Measurements from ENCODE around the gene YWHAG. TPM values are rescaled to one million over a fixed set of nuclear protein-coding genes. Genes with fewer than 3 reads are reported as not detected.

YWHAG gene
- total and polyA plus RNA-seq, 2 of the 13 experiments (the other 11 are each of a cell fraction or from before 2014, with no cell fraction given), result 36.9 to 67.5 TPM

DNA sequence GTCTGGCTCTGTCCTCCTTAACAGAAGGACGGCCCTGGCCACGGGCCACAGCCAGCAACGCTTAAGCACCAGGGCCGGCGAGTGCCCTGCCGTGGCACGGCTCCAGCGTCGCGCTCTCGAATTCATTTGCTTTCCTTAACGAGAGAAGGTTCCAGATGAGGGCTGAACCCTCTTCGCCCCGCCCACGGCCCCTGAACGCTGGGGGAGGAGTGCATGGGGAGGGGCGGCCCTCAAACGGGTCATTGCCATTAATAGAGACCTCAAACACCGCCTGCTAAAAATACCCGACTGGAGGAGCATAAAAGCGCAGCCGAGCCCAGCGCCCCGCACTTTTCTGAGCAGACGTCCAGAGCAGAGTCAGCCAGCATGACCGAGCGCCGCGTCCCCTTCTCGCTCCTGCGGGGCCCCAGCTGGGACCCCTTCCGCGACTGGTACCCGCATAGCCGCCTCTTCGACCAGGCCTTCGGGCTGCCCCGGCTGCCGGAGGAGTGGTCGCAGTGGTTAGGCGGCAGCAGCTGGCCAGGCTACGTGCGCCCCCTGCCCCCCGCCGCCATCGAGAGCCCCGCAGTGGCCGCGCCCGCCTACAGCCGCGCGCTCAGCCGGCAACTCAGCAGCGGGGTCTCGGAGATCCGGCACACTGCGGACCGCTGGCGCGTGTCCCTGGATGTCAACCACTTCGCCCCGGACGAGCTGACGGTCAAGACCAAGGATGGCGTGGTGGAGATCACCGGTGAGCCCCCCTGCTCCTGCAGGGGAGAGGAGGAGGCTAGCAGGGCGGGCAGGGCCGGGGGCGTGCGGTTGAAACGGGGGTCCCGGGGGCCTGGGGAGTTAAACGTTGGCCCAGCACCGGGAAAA is 56.2 kb downstream of the YWHAG start, which contains the start of gene HSPB1 (continued):
- TF ChIP-seq ZNF124 (CRISPR knock-in tag; IDR thresholded peaks at IDR 0.05) (0 out of 2 replicates have a peak, but pooled peaks have one; percentile 14), ZNF75D (CRISPR knock-in tag; IDR thresholded peaks at IDR 0.05; ENCODE audit: borderline replicate concordance) (no peak), SP4 (CRISPR knock-in tag; IDR thresholded peaks at IDR 0.05) (no peak), MED13 (CRISPR knock-in tag; IDR thresholded peaks at IDR 0.05) (peak; percentile 35; the same call in 1 of the 2 replicates), NFKB2 (CRISPR knock-in tag; IDR thresholded peaks at IDR 0.05; ENCODE audit: borderline replicate concordance) (peak; percentile 90; the same call in 1 of the 2 replicates), RARA (CRISPR knock-in tag; IDR thresholded peaks at IDR 0.05) (peak; percentile 45), SNAPC2 (CRISPR knock-in tag; IDR thresholded peaks at IDR 0.05) (0 out of 2 replicates have a peak, but pooled peaks have one; percentile 34), TARDBP (CRISPR knock-in tag; IDR thresholded peaks at IDR 0.05) (0 out of 2 replicates have a peak, but pooled peaks have one; percentile 51), ZNF253 (CRISPR knock-in tag; IDR thresholded peaks at IDR 0.05; ENCODE audit: borderline replicate concordance) (0 out of 2 replicates have a peak, but pooled peaks have one; percentile 19), ZBTB49 (CRISPR knock-in tag; IDR thresholded peaks at IDR 0.05; ENCODE audit: borderline replicate concordance) (no peak), SMAD1 (CRISPR knock-in tag; IDR thresholded peaks at IDR 0.05; ENCODE audit: borderline replicate concordance, low read depth) (no peak)
- TF ChIP-seq, protein P1, sequence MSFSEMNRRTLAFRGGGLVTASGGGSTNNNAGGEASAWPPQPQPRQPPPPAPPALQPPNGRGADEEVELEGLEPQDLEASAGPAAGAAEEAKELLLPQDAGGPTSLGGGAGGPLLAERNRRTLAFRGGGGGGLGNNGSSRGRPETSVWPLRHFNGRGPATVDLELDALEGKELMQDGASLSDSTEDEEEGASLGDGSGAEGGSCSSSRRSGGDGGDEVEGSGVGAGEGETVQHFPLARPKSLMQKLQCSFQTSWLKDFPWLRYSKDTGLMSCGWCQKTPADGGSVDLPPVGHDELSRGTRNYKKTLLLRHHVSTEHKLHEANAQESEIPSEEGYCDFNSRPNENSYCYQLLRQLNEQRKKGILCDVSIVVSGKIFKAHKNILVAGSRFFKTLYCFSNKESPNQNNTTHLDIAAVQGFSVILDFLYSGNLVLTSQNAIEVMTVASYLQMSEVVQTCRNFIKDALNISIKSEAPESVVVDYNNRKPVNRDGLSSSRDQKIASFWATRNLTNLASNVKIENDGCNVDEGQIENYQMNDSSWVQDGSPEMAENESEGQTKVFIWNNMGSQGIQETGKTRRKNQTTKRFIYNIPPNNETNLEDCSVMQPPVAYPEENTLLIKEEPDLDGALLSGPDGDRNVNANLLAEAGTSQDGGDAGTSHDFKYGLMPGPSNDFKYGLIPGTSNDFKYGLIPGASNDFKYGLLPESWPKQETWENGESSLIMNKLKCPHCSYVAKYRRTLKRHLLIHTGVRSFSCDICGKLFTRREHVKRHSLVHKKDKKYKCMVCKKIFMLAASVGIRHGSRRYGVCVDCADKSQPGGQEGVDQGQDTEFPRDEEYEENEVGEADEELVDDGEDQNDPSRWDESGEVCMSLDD (CRISPR knock-in tag; IDR thresholded peaks at IDR 0.05; ENCODE audit: borderline replicate concordance), result peak; percentile 20; the same call in 1 of the 2 replicates
- TF ChIP-seq, protein P2, sequence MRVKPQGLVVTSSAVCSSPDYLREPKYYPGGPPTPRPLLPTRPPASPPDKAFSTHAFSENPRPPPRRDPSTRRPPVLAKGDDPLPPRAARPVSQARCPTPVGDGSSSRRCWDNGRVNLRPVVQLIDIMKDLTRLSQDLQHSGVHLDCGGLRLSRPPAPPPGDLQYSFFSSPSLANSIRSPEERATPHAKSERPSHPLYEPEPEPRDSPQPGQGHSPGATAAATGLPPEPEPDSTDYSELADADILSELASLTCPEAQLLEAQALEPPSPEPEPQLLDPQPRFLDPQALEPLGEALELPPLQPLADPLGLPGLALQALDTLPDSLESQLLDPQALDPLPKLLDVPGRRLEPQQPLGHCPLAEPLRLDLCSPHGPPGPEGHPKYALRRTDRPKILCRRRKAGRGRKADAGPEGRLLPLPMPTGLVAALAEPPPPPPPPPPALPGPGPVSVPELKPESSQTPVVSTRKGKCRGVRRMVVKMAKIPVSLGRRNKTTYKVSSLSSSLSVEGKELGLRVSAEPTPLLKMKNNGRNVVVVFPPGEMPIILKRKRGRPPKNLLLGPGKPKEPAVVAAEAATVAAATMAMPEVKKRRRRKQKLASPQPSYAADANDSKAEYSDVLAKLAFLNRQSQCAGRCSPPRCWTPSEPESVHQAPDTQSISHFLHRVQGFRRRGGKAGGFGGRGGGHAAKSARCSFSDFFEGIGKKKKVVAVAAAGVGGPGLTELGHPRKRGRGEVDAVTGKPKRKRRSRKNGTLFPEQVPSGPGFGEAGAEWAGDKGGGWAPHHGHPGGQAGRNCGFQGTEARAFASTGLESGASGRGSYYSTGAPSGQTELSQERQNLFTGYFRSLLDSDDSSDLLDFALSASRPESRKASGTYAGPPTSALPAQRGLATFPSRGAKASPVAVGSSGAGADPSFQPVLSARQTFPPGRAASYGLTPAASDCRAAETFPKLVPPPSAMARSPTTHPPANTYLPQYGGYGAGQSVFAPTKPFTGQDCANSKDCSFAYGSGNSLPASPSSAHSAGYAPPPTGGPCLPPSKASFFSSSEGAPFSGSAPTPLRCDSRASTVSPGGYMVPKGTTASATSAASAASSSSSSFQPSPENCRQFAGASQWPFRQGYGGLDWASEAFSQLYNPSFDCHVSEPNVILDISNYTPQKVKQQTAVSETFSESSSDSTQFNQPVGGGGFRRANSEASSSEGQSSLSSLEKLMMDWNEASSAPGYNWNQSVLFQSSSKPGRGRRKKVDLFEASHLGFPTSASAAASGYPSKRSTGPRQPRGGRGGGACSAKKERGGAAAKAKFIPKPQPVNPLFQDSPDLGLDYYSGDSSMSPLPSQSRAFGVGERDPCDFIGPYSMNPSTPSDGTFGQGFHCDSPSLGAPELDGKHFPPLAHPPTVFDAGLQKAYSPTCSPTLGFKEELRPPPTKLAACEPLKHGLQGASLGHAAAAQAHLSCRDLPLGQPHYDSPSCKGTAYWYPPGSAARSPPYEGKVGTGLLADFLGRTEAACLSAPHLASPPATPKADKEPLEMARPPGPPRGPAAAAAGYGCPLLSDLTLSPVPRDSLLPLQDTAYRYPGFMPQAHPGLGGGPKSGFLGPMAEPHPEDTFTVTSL (CRISPR knock-in tag; IDR thresholded peaks at IDR 0.05; ENCODE audit: borderline replicate concordance), result 0 out of 2 replicates have a peak, but pooled peaks have one; percentile 56
- TF ChIP-seq, protein P3, sequence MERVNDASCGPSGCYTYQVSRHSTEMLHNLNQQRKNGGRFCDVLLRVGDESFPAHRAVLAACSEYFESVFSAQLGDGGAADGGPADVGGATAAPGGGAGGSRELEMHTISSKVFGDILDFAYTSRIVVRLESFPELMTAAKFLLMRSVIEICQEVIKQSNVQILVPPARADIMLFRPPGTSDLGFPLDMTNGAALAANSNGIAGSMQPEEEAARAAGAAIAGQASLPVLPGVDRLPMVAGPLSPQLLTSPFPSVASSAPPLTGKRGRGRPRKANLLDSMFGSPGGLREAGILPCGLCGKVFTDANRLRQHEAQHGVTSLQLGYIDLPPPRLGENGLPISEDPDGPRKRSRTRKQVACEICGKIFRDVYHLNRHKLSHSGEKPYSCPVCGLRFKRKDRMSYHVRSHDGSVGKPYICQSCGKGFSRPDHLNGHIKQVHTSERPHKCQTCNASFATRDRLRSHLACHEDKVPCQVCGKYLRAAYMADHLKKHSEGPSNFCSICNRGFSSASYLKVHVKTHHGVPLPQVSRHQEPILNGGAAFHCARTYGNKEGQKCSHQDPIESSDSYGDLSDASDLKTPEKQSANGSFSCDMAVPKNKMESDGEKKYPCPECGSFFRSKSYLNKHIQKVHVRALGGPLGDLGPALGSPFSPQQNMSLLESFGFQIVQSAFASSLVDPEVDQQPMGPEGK (CRISPR knock-in tag; IDR thresholded peaks at IDR 0.05), result peak; percentile 75; the same call in 1 of the 2 replicates
